Body of pancreas (tissue), 4 donors: ENCODE data around the gene LEMD2. TPM values are rescaled to one million over a fixed set of nuclear protein-coding genes. Genes with fewer than 3 reads are reported as not detected.
A peak's percentile ranks its signal among the peaks of the same experiment; 100 is the strongest.

Experiments
- ATAC-seq: fragments of 150-250 bp; one replicate; pipeline ENCODE4 v1.9.1; 2016
- DNase-seq, 4 donors: peaks; one replicate each; pipeline ENCODE4 v3.0.0-alpha.2; 2019
- H3K27ac ChIP-seq, 4 donors: fragments of 200-600 bp; sonication (generic); 1 replicate in 3 of 4; 2 replicates in 1 of 4; pipeline versions ENCODE4 v1.5.1 to v1.6.1; 2016 to 2019; ENCODE audit warnings: mild to moderate bottlenecking in 1 of 4, mixed read lengths in 1 of 4, moderate library complexity in 1 of 4
- H3K27me3 ChIP-seq, 2 donors: fragments of 200-600 bp; sonication (generic); one replicate each; pipeline ENCODE4 v1.6.0; 2016; ENCODE audit warnings: mild to moderate bottlenecking in 1 of 2
- H3K36me3 ChIP-seq, 2 donors: fragments of 200-600 bp; sonication (generic); replicated peaks in 1 of 2; 2 replicates each; pipeline ENCODE4 v1.5.1; 2016; ENCODE audit warnings: low read depth in 2 of 2; ENCODE audit not compliant: insufficient read depth in 1 of 2
- H3K4me1 ChIP-seq: fragments of 200-600 bp; sonication (generic); one replicate; pipeline ENCODE4 v1.6.0; 2016
- H3K4me3 ChIP-seq, 2 donors: fragments of 200-600 bp; sonication (generic); 1 replicate in 1 of 2; 2 replicates in 1 of 2; pipeline ENCODE4 v1.5.1; 2016 to 2019
- H3K9me3 ChIP-seq, 3 donors: fragments of 200-600 bp; sonication (generic); 1 replicate in 2 of 3; 2 replicates in 1 of 3; pipeline ENCODE4 v1.5.1; 2016
- POLR2A ChIP-seq, 3 donors: fragments of 450-650 bp; IDR thresholded peaks; one replicate each; pipeline ENCODE4 v1.6.1; 2016; ENCODE audit warnings: antibody characterized with exemption in 3 of 3, mild to moderate bottlenecking in 2 of 3
- WGBS, 2 donors: methylation state at CpG; one replicate each; pipeline ENCODE4 v1.1.5; 2017; 5-methylcytosine and 5-hydroxymethylcytosine counted together
- intact Hi-C: fragments of 100-400 bp; cut with DNase I; formaldehyde crosslinking; loops from one replicate; pipeline ENCODE4 v1.15.1; 2023
- total RNA-seq, 2 donors: library from RNA; depleted of rRNA; stranded (reverse); fragments of >200 nt; gene quantifications; one replicate each; pipeline ENCODE4 v1.1.0, GENCODE V29; 2016
- TF ChIP-seq, protein P1 (sequence below), 7 experiments: fragments of 450-650 bp in 4 of 7; fragments of 200-600 bp in 3 of 7; sonication (generic) in 3 of 7; IDR thresholded peaks; one replicate each; pipeline ENCODE4 v1.5.1; 2016 to 2019; ENCODE audit warnings: antibody characterized with exemption in 7 of 7

LEMD2 gene
- total RNA-seq, 2 donors from 2014 or later: 32.7 to 48.8 TPM

DNA sequence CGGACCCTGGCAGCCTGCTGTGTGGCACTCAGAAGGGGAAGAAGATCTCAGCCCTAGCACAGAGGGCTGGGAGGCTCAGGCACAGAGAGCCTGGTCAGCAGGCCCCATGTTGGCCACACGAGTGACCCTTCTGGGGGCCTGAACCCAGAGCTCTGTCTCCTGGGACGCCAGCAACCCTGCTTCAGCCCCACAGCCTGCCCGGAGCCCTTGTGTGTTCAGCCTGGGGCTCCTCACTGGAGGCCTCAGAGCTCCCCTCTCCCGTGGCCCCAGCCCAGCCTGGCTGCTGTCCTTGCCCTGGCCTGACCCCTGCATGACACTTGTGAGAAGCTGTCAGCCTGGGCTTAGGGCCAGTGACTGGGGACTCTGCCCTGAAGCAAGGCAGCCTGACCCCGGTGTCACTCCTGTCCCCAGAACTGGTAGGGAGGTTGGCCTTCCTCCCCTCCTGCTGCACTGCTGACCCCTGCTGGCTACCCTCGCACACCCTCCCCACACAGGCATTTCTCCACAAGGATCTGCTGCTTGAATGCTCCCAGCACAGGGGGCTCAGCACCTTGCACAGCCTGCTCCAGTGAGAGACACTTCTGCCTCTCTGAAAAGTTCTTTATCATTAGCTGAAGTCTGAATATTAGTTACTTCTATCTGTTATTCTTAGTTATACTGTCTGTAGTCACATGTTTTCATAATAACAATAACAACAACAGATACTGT lies 26.9 kb downstream of the LEMD2 start:
- peak; percentile 74 to 81 (median 78) for DNase-seq
- H3K27me3 ChIP-seq: no peaks in the 10 kb centered on the region
- peaks cover 9% of the 10 kb centered on the region for H3K4me1 ChIP-seq
- no peaks in the 10 kb centered on the region for H3K9me3 ChIP-seq
- no peak overlapping the region for H3K27ac ChIP-seq
- peak; percentile 83 for ATAC-seq
- no peak overlapping the region for H3K4me3 ChIP-seq
- 19 to 41% methylated on average over 4 to 7 of the region's 7 CpGs for WGBS, 2 donors
- intact Hi-C loops: loop anchor here (10.0 kb wide), 1 partner anchor 177 kb away; the partner anchor contains the start of gene BAK1
- no peaks in the 10 kb centered on the region for H3K36me3 ChIP-seq
- TF ChIP-seq POLR2A (IDR thresholded peaks at IDR 0.05): no peak
- TF ChIP-seq, protein P1, sequence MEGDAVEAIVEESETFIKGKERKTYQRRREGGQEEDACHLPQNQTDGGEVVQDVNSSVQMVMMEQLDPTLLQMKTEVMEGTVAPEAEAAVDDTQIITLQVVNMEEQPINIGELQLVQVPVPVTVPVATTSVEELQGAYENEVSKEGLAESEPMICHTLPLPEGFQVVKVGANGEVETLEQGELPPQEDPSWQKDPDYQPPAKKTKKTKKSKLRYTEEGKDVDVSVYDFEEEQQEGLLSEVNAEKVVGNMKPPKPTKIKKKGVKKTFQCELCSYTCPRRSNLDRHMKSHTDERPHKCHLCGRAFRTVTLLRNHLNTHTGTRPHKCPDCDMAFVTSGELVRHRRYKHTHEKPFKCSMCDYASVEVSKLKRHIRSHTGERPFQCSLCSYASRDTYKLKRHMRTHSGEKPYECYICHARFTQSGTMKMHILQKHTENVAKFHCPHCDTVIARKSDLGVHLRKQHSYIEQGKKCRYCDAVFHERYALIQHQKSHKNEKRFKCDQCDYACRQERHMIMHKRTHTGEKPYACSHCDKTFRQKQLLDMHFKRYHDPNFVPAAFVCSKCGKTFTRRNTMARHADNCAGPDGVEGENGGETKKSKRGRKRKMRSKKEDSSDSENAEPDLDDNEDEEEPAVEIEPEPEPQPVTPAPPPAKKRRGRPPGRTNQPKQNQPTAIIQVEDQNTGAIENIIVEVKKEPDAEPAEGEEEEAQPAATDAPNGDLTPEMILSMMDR (IDR thresholded peaks at IDR 0.05): peak; percentile 44 to 94 (median 80)

DNA sequence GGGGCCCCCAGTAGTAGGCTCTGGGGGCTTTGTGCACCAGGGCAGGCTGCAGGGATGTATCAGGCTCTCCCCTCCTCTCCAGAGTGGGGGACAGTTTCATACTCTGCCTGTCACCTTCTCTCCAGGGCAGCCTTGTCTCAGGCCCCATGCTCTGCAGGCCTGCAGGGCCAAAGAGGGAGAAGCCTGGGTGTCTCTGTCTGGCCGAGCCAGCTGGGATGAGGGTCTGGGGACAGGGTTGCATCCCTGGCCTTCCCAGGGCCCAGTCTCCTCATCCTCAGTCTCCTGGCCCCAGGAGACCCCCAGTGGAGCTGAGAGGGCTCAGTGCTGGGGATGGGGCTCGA lies 27.4 kb downstream of the LEMD2 start:
- H3K4me3 ChIP-seq: no peak overlapping the region
- H3K27me3 ChIP-seq: no peaks in the 10 kb centered on the region
- H3K9me3 ChIP-seq: no peaks in the 10 kb centered on the region
- H3K4me1 ChIP-seq: peaks cover 9% of the 10 kb centered on the region
- ATAC-seq: no peak
- no peaks in the 10 kb centered on the region for H3K36me3 ChIP-seq
- WGBS, 2 donors: 83 to 100% methylated on average over 1 to 2 of the region's 2 CpGs
- H3K27ac ChIP-seq: no peak overlapping the region
- intact Hi-C loops: loop anchor here (10.0 kb wide), 1 partner anchor 177 kb away; the partner anchor contains the start of gene BAK1
- no peak for TF ChIP-seq POLR2A (IDR thresholded peaks at IDR 0.05)
- TF ChIP-seq, protein P1 (IDR thresholded peaks at IDR 0.05): no peak
- DNase-seq: no peak

DNA sequence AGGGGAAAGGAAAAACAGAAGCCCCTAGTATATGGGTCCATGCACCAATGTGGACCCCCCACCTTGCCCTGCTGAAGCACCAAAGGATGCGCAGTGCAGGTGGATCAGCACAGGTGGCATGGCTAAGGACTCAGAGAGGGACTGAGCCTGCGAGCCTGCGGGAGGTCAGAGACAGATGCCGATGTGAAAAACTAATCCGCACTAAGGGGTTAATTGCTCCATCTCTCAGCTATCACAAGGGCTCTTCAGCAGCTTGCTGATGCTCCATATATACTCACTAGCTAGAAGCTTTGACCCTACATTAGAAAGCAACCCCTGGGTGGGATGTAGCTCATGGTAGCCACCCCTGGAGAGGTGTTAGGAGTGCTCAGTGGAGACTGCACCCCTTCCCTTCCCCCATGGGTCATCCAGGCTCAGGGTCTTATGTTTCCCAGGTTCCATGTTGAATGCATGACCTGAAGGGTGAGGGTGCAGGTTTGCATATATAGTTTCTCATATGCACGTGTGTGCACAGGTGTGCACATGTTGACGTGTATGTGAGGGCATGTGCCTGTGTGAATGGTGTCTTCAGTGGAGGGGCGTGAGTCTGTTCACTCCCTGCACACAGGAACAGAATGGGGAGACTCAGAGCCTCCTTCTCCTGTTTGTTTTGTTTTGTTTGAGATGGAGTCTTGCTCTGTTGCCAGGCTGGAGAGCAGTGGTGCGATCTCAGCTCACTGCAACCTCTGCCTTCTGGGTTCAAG lies 28.9 kb downstream of the LEMD2 start:
- Histone ChIP-seq H3K36me3 (no peaks in the 10 kb centered on the region), H3K9me3 (no peaks in the 10 kb centered on the region), H3K27me3 (no peaks in the 10 kb centered on the region), H3K4me1 (peaks cover 9% of the 10 kb centered on the region), H3K4me3 (no peak overlapping the region), H3K27ac (no peak overlapping the region)
- intact Hi-C loops: loop anchor here (10.0 kb wide), 1 partner anchor 175 kb away; the partner anchor contains the start of gene BAK1
- WGBS, 2 donors: 86 to 88% methylated on average over 9 of the region's 9 CpGs
- DNase-seq (no peak), ATAC-seq (no peak)
- no peak for TF ChIP-seq POLR2A (IDR thresholded peaks at IDR 0.05)
- TF ChIP-seq, protein P1 (IDR thresholded peaks at IDR 0.05): no peak

DNA sequence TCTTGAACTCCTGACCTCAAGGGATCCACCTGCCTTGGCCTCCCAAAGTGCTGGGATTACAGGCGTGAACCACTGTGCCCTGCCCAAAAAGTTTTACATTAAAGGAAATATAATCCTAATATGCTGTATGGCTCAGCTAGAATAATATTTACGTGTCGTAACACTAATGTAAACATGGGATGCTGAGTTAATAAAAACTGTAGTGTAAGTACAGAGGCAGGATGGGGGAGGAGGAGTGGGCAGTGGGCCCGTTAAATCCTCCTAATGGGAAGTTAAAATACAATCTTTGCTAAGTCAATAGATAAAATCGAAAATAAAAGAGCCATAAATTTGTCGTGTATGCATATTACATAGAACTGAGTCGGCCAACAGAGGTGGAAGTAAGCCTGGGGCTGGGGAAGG lies 30.1 kb downstream of the LEMD2 start:
- no peak overlapping the region for H3K4me3 ChIP-seq
- no peak for ATAC-seq
- TF ChIP-seq POLR2A (IDR thresholded peaks at IDR 0.05): no peak
- TF ChIP-seq, protein P1 (IDR thresholded peaks at IDR 0.05): no peak
- no peak for DNase-seq
- H3K9me3 ChIP-seq: no peaks in the 10 kb centered on the region
- 52 to 54% methylated on average over 7 of the region's 7 CpGs for WGBS, 2 donors
- H3K4me1 ChIP-seq: peaks cover 9% of the 10 kb centered on the region
- H3K27me3 ChIP-seq: no peaks in the 10 kb centered on the region
- H3K36me3 ChIP-seq: no peaks in the 10 kb centered on the region
- intact Hi-C loops: no loop called here
- H3K27ac ChIP-seq: no peak overlapping the region
